Stimulated activated CD4-positive, alpha-beta T cell treated with anti-CD3 and anti-CD28 coated beads, Interleukin-1b, Interleukin-23, amount 100 ng/mL, for 1 hour (primary cell): Measurements from ENCODE around the gene CHRNB2.

Experiments used
- DNase-seq, 2 donors: peaks; one replicate each; pipeline ENCODE4 v3.0.0-alpha.2; 2020; ENCODE audit warnings: low read depth in 2 of 2

CHRNB2 gene

GRCh38 chr1:154609398-154610380 is 42.1 kb downstream of the CHRNB2 start:
- DNase-seq: peak in 1 of 2 donors; percentile 29

GRCh38 chr1:154611150-154611862 is 43.7 kb downstream of the CHRNB2 start:
- DNase-seq: no peak

- no peak for DNase-seq
Measured at GRCh38 chr1:154614247-154614646, 46.7 kb downstream of the CHRNB2 start.

- DNase-seq: no peak
Measured at GRCh38 chr1:154614901-154615300, 47.3 kb downstream of the CHRNB2 start.

GRCh38 chr1:154615411-154615810 is 47.8 kb downstream of the CHRNB2 start:
- DNase-seq: no peak

GRCh38 chr1:154616659-154617345 is 49.2 kb downstream of the CHRNB2 start:
- DNase-seq: no peak

GRCh38 chr1:154619181-154619948 is 51.8 kb downstream of the CHRNB2 start:
- DNase-seq: no peak

- DNase-seq: no peak
Measured at GRCh38 chr1:154620751-154621150, 53.2 kb downstream of the CHRNB2 start.

GRCh38 chr1:154621875-154622274 is 54.3 kb downstream of the CHRNB2 start:
- no peak for DNase-seq

- DNase-seq: no peak
Measured at GRCh38 chr1:154622503-154623039, 55.0 kb downstream of the CHRNB2 start.

GRCh38 chr1:154623358-154623757 is 55.8 kb downstream of the CHRNB2 start:
- DNase-seq: no peak

- no peak for DNase-seq
Measured at GRCh38 chr1:154624746-154625643, 57.4 kb downstream of the CHRNB2 start.

GRCh38 chr1:154626456-154627256 is 59.1 kb downstream of the CHRNB2 start:
- no peak for DNase-seq

- peak; percentile 67 to 92 for DNase-seq
Measured at GRCh38 chr1:154627257-154628120, 59.9 kb downstream of the CHRNB2 start.

GRCh38 chr1:154628121-154628405 is 60.5 kb downstream of the CHRNB2 start:
- DNase-seq: no peak

- DNase-seq: no peak
Measured at GRCh38 chr1:154629061-154629674, 61.6 kb downstream of the CHRNB2 start.
